CD4-positive, alpha-beta T cell (primary cell): ENCODE measurements around the gene ANKLE1. TPM values are rescaled to one million over a fixed set of nuclear protein-coding genes. Genes with fewer than 3 reads are reported as not detected.
A peak's percentile ranks its signal among the peaks of the same experiment; 100 is the strongest.

Experiments used
- ATAC-seq: fragments of 200-7000 bp; cut with Tn5 transposase; one replicate; pipeline ENCODE4 v1.10.0; 2022; ENCODE audit warnings: mild to moderate bottlenecking; ENCODE audit not compliant: poor library complexity
- CTCF ChIA-PET: fragments of 350-600 bp; sonication (Branson Sonifier 250); formaldehyde crosslinking; loops from one replicate; lab custom pipeline; 2021; ENCODE audit warnings: antibody characterized with exemption, inconsistent platforms; lab: Charles Lee
- POLR2A ChIA-PET: fragments of 350-600 bp; sonication (Branson Sonifier 250); formaldehyde crosslinking; loops from one replicate; lab custom pipeline; 2021; ENCODE audit warnings: antibody characterized with exemption, inconsistent platforms; lab: Charles Lee
- DNase-seq, 14 experiments: peaks; one replicate each; pipeline ENCODE4 v3.0.0-alpha.2; 2013 to 2020; ENCODE audit warnings: mixed read lengths in 2 of 14
- H3K27ac ChIP-seq, 2 donors: one replicate each; pipeline versions ENCODE4 v1.5.1 to v1.7.0; 2013; ENCODE audit warnings: low read length in 2 of 2, low read depth in 1 of 2, mild to moderate bottlenecking in 1 of 2
- H3K27me3 ChIP-seq, 2 experiments: 1 replicate in 1 of 2; 2 replicates in 1 of 2; pipeline versions ENCODE4 v1.6.1 to v1.7.0; 2013; ENCODE audit warnings: low read length in 2 of 2, control low read depth in 1 of 2, mild to moderate bottlenecking in 1 of 2, moderate library complexity in 1 of 2; ENCODE audit not compliant: insufficient read depth in 2 of 2, control insufficient read depth in 1 of 2
- H3K36me3 ChIP-seq: one replicate; pipeline ENCODE4 v1.6.1; 2013; ENCODE audit warnings: low read length, control low read depth; ENCODE audit not compliant: insufficient read depth
- H3K4me1 ChIP-seq: one replicate; pipeline ENCODE4 v1.6.1; 2013; ENCODE audit warnings: low read length, control low read depth; ENCODE audit not compliant: insufficient read depth
- H3K4me3 ChIP-seq: one replicate; pipeline ENCODE4 v1.5.1; 2013; ENCODE audit warnings: mild to moderate bottlenecking, low read length, moderate library complexity
- H3K9me3 ChIP-seq, 2 experiments: 1 replicate in 1 of 2; 2 replicates in 1 of 2; pipeline versions ENCODE4 v1.6.1 to v1.7.0; 2013; ENCODE audit warnings: low read length in 2 of 2, mild to moderate bottlenecking in 2 of 2, control low read depth in 1 of 2, moderate library complexity in 1 of 2; ENCODE audit not compliant: control insufficient read depth in 1 of 2, insufficient read depth in 1 of 2
- H3K27ac Mint-ChIP-seq: one replicate; pipeline ENCODE4 v1.8.0; 2020; ENCODE audit warnings: mixed read lengths
- H3K27me3 Mint-ChIP-seq: one replicate; pipeline ENCODE4 v1.8.0; 2021; ENCODE audit warnings: mixed read lengths
- H3K36me3 Mint-ChIP-seq: one replicate; pipeline ENCODE4 v1.8.0; 2021; ENCODE audit warnings: low read depth, mixed read lengths
- H3K4me1 Mint-ChIP-seq: one replicate; pipeline ENCODE4 v1.8.0; 2021; ENCODE audit warnings: low read depth, mixed read lengths
- H3K4me3 Mint-ChIP-seq: one replicate; pipeline ENCODE4 v1.8.0; 2020; ENCODE audit warnings: mild to moderate bottlenecking, mixed read lengths
- H3K9me3 Mint-ChIP-seq: one replicate; pipeline ENCODE4 v1.8.0; 2020; ENCODE audit warnings: mixed read lengths
- intact Hi-C, 2 experiments: fragments of 100-400 bp; cut with DNase I in 1 of 2; cut with micrococcal nuclease in 1 of 2; formaldehyde crosslinking; loops; one replicate each; pipeline versions ENCODE4 v1.15.1 to v1.9.0; 2023 to 2025; cut with DNase I, micrococcal nuclease
- total RNA-seq, 174 experiments: library from RNA in 2 of 174; stranded (reverse) in 2 of 174; gene quantifications; one replicate each; pipeline ENCODE4 v1.2.3 and lab custom pipeline; 2021 to 2026
- TF ChIP-seq, protein P1 (sequence below): fragments of 200-600 bp; IDR thresholded peaks from one replicate; pipeline ENCODE4 v1.8.0; 2022; ENCODE audit warnings: antibody characterized with exemption, mild to moderate bottlenecking

Gene ANKLE1
- total RNA-seq, 2 experiments from 2014 or later: 0.85 to 1.9 TPM

DNA sequence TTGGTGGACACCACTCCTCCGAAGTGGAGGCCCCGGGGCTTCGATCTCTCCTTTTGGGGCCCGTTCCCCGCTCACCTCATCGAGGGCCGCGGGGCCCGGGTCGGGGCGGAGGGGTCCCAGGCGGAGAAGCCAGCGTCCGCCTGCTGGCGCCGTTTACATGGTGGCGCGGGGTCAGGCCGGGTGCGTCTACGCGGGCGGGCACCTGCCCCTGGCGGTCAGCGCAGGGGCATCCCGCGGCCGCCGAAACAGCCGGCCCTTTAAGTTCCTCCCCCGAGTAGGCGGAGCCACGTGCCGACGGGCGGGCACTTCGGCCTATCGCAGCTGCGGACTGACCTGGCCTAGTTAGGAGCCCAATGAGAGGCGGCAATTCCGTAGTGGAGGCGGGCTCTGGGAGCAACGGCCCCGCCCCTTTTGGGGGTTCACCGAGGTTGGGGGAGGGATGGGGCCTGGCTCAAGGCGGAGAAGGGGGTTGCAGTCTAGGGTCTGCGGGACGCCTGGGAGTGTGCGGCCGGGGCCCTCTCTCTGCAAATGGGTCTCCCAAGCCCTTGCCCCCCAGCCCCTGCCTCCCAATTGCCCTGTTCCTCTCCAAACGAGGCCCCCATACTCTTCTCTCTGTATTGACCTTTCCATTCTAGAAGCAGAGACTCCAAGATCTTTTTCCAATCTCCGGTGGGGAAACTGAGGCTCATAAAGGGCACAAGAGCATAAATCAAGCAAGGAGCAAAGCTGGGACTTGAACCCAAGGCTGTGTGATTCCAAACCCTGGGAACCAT is 21.7 kb downstream of the ANKLE1 start, which contains the start of gene ABHD8:
Gene ABHD8 (minus strand): TSS at position 259 of the 773 bp plus-strand sequence. CDS start 1,809 bp downstream, outside the sequence.
- DNase-seq (peak; percentile 88 to 96 (median 91)), ATAC-seq (peak; percentile 79)
- Mint-ChIP-seq H3K9me3 (no peaks in the 10 kb centered on the region), H3K4me1 (peaks cover 48% of the 10 kb centered on the region), H3K27ac (peak within 1 kb of the TSS; percentile 90), H3K36me3 (peaks cover 17% of the 10 kb centered on the region), H3K27me3 (no peaks in the 10 kb centered on the region), H3K4me3 (peak within 1 kb of the TSS; percentile 94)
- H3K9me3 ChIP-seq: no peaks in the 10 kb centered on the region
- TF ChIP-seq, protein P1, sequence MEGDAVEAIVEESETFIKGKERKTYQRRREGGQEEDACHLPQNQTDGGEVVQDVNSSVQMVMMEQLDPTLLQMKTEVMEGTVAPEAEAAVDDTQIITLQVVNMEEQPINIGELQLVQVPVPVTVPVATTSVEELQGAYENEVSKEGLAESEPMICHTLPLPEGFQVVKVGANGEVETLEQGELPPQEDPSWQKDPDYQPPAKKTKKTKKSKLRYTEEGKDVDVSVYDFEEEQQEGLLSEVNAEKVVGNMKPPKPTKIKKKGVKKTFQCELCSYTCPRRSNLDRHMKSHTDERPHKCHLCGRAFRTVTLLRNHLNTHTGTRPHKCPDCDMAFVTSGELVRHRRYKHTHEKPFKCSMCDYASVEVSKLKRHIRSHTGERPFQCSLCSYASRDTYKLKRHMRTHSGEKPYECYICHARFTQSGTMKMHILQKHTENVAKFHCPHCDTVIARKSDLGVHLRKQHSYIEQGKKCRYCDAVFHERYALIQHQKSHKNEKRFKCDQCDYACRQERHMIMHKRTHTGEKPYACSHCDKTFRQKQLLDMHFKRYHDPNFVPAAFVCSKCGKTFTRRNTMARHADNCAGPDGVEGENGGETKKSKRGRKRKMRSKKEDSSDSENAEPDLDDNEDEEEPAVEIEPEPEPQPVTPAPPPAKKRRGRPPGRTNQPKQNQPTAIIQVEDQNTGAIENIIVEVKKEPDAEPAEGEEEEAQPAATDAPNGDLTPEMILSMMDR: no peak
- ChIA-PET POLR2A (interaction anchor here (0.6 to 1.4 kb wide), 4 partner anchors 11 to 177 kb away, joined by 3 to 6 read pairs (median 4); partner anchors contain the start of gene ANO8), CTCF (interaction anchor here (0.7 to 1.9 kb wide), 3 partner anchors 10 to 83 kb away, joined by 4 to 10 read pairs (median 6); no protein-coding TSS in a partner anchor)
- H3K36me3 ChIP-seq: no peaks in the 10 kb centered on the region
- intact Hi-C loops: loop anchor here in 1 of 2 experiments (1.0 kb wide), 1 partner anchor 11 kb away; no protein-coding TSS in a partner anchor
- peak within 1 kb of the TSS; percentile 34 to 40 for H3K27ac ChIP-seq
- H3K4me3 ChIP-seq: peak within 1 kb of the TSS; percentile 70
- H3K4me1 ChIP-seq: peaks cover 50% of the 10 kb centered on the region
- no peaks in the 10 kb centered on the region for H3K27me3 ChIP-seq

DNA sequence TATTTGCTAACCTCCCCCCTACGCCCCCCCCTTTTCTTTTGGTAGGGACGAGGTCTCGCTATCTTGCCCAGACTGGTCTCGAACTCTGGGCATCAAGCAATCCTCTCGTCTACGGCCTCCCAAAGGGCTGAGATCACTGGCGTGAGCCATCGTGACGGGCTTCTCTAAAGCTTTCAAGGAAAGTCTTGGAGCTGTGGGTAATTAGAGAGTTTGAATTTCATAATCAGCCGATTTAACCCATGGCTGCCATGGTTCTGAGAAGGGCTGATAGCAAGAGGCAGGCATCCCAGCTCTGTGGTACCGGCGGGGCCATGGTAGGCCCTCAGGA is 22.2 kb downstream of the ANKLE1 start:
- TF ChIP-seq, protein P1: no peak
- ATAC-seq: no peak
- Histone ChIP-seq H3K27ac (no peak overlapping the region), H3K9me3 (no peaks in the 10 kb centered on the region), H3K27me3 (no peaks in the 10 kb centered on the region), H3K4me1 (peaks cover 52% of the 10 kb centered on the region), H3K36me3 (no peaks in the 10 kb centered on the region), H3K4me3 (no peak overlapping the region)
- intact Hi-C loops: loop anchor here (1.0 to 2.0 kb wide), 2 partner anchors 12 to 77 kb away; partner anchors contain the start of gene OCEL1 (in 1 of the 2)
- peaks cover 17% of the 10 kb centered on the region for H3K36me3 Mint-ChIP-seq
- DNase-seq: peak in 1 of 14 experiments; percentile 38
- peaks cover 49% of the 10 kb centered on the region for H3K4me1 Mint-ChIP-seq
- H3K27ac Mint-ChIP-seq: peak overlapping the region; percentile 68
- peak overlapping the region; percentile 94 for H3K4me3 Mint-ChIP-seq
- no peaks in the 10 kb centered on the region for H3K9me3 Mint-ChIP-seq
- CTCF ChIA-PET: interaction anchor here (0.7 to 1.9 kb wide), 3 partner anchors 11 to 82 kb away, joined by 4 to 10 read pairs (median 6); no protein-coding TSS in a partner anchor
- POLR2A ChIA-PET: interaction anchor here (0.6 to 1.4 kb wide), 4 partner anchors 12 to 31 kb away, joined by 3 to 6 read pairs (median 4); partner anchors contain the start of gene ANO8
- no peaks in the 10 kb centered on the region for H3K27me3 Mint-ChIP-seq

DNA sequence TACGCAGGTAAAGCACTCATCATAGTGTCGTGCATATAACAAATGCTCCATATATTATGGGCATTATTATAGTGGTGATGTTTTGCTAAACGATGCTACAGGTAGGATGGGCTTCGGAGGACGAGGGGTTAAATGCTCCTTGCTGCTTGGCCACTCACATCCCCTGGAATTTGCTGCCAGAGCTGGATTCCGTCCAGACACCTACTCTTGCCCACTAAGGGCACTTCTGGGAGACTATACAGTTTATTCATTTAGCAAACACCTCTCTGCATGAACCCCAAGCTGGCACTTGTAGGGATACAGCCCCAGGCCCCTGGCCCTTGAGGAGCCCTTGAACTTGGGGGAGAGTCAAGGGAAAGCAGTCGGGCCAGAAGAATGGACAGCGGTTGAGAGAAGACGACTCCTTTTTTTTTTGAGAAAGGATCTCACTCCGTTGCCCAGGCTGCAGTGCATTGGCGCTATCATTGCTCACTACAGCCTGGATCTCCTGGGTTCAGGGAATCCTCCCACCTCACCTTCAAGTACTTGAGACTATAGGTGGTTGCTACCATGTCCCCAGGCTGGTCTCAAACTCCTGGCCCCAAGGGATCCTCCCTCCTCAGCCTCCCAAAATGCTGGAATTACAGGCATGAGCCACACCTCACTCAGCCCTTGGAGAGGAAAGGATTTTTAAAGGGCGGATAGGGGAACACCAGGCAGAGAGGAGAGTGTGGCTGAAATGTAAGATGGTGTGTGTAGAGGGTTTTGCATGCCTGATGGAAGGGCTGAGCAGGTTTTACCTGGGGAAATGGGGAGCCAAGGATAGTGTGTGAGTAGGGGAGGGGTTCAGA is 22.9 kb downstream of the ANKLE1 start:
- TF ChIP-seq, protein P1: no peak
- H3K4me1 Mint-ChIP-seq: peaks cover 56% of the 10 kb centered on the region
- peak overlapping the region; percentile 94 for H3K4me3 Mint-ChIP-seq
- H3K27ac ChIP-seq: no peak overlapping the region
- no peaks in the 10 kb centered on the region for H3K36me3 ChIP-seq
- H3K4me1 ChIP-seq: peaks cover 55% of the 10 kb centered on the region
- ChIA-PET CTCF (interaction anchor here (0.6 to 3.4 kb wide), 14 partner anchors 8 to 101 kb away, joined by 3 to 27 read pairs (median 6); partner anchors contain the start of genes ANO8 and BST2), POLR2A (interaction anchor here (0.6 to 3.0 kb wide), 10 partner anchors 8 to 207 kb away, joined by 3 to 27 read pairs (median 6); partner anchors contain the start of genes ANKLE1, ANO8, MVB12A and PGLS)
- H3K36me3 Mint-ChIP-seq: peaks cover 24% of the 10 kb centered on the region
- intact Hi-C loops: loop anchor here in 1 of 2 experiments (1.0 to 2.0 kb wide), 3 partner anchors 11 to 78 kb away; partner anchors contain the start of genes GTPBP3 and OCEL1
- H3K4me3 ChIP-seq: peak overlapping the region; percentile 96
- no peaks in the 10 kb centered on the region for H3K27me3 ChIP-seq
- H3K9me3 Mint-ChIP-seq: no peaks in the 10 kb centered on the region
- no peaks in the 10 kb centered on the region for H3K9me3 ChIP-seq
- ATAC-seq (no peak), DNase-seq (peak in 1 of 14 experiments; percentile 27)
- peak overlapping the region; percentile 90 for H3K27ac Mint-ChIP-seq
- no peaks in the 10 kb centered on the region for H3K27me3 Mint-ChIP-seq
